Mesodermal cell (in vitro differentiated cells): ENCODE results near the gene PACSIN3.

Experiments used
- H3K27ac ChIP-seq: 2 replicates; pipeline ENCODE4 v1.7.0; 2013; ENCODE audit warnings: mild to moderate bottlenecking, low read depth, low read length, moderate library complexity; ENCODE audit not compliant: severe bottlenecking
- H3K36me3 ChIP-seq: 2 replicates; pipeline ENCODE4 v1.7.1; 2013; ENCODE audit warnings: mild to moderate bottlenecking, low read length, moderate library complexity; ENCODE audit not compliant: control insufficient read depth, insufficient read depth
- H3K4me1 ChIP-seq: one replicate; pipeline ENCODE4 v1.7.1; 2013; ENCODE audit warnings: mild to moderate bottlenecking, low read length; ENCODE audit not compliant: insufficient read depth, control insufficient read depth, poor library complexity, severe bottlenecking
- H3K4me3 ChIP-seq: 2 replicates; pipeline ENCODE4 v1.7.0; 2013; ENCODE audit warnings: low read length, control low read depth, mild to moderate bottlenecking; ENCODE audit not compliant: insufficient read depth, poor library complexity, severe bottlenecking; ENCODE audit errors: extremely low read depth
- H3K9me3 ChIP-seq: 2 replicates; pipeline ENCODE4 v1.7.1; 2013; ENCODE audit warnings: mild to moderate bottlenecking, low read length, moderate library complexity; ENCODE audit not compliant: control insufficient read depth
- WGBS, 2 experiments: methylation state at CpG; one replicate each; pipeline ENCODE4 v1.1.5; 2013; ENCODE audit warnings: missing lambda C conversion rate in 2 of 2; ENCODE audit not compliant: insufficient coverage in 2 of 2; 5-methylcytosine and 5-hydroxymethylcytosine counted together

PACSIN3 gene

GRCh38 chr11:47183031-47183856, 3.0 kb downstream of the PACSIN3 start:
- 95 to 97% methylated on average over 17 to 23 of the region's 25 CpGs for WGBS, 2 experiments
- no peak overlapping the region for H3K27ac ChIP-seq
- peaks cover 22% of the 10 kb centered on the region for H3K4me1 ChIP-seq

DNA sequence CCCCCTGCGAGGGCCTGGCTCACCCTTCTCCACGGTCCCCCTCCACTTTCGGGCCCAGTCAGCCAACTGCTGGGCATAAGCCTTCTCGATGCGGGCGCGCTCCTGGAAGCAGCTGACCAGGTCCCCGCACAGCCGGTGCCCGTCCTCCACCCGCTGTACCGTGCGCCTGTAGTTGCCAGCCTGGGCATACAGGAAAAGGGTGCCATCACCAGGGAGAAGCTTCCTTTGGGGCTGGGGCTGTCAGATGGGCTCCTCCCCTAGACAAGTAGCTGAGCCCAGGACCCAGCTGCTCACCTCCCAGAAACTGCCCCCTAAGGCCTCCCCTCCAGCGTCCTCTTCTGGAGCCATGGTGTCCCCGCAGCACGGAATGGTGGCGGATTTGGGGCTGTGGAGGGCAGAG, 3.9 kb downstream of the PACSIN3 start:
- H3K27ac ChIP-seq = no peak overlapping the region
- H3K4me3 ChIP-seq = no peak overlapping the region
- H3K36me3 ChIP-seq = peaks cover 35% of the 10 kb centered on the region
- peaks cover 23% of the 10 kb centered on the region for H3K4me1 ChIP-seq
- H3K9me3 ChIP-seq = no peaks in the 10 kb centered on the region
- 98 to 99% methylated on average over 13 to 14 of the region's 17 CpGs for WGBS, 2 experiments

More at GRCh38 chr11:47183031-47183856, 3.0 kb downstream of the PACSIN3 start:
- H3K4me3 ChIP-seq = no peak overlapping the region
- H3K36me3 ChIP-seq = peaks cover 35% of the 10 kb centered on the region
- H3K9me3 ChIP-seq = no peaks in the 10 kb centered on the region

GRCh38 chr11:47181271-47181670, 5.0 kb downstream of the PACSIN3 start:
- Histone ChIP-seq H3K9me3 (no peaks in the 10 kb centered on the region), H3K4me1 (peaks cover 23% of the 10 kb centered on the region)
- WGBS, 2 experiments = 91 to 97% methylated on average over 5 of the region's 6 CpGs

GRCh38 chr11:47180006-47180787, 6.0 kb downstream of the PACSIN3 start:
- peaks cover 39% of the 10 kb centered on the region for H3K36me3 ChIP-seq
- H3K27ac ChIP-seq = no peak overlapping the region
- H3K4me3 ChIP-seq = no peak overlapping the region
- peaks cover 26% of the 10 kb centered on the region for H3K4me1 ChIP-seq
- 96 to 98% methylated on average over 29 to 35 of the region's 35 CpGs for WGBS, 2 experiments
- no peaks in the 10 kb centered on the region for H3K9me3 ChIP-seq

More at GRCh38 chr11:47181271-47181670, 5.0 kb downstream of the PACSIN3 start:
- Histone ChIP-seq H3K4me3 (no peak overlapping the region), H3K36me3 (peaks cover 35% of the 10 kb centered on the region), H3K27ac (no peak overlapping the region)

- H3K9me3 ChIP-seq = no peaks in the 10 kb centered on the region
- WGBS, 2 experiments = 100% methylated on average over 1 of the region's 1 CpG; no CpG with 5 or more reads in 1 of the 2 experiments
- no peak overlapping the region for H3K4me3 ChIP-seq
- peaks cover 26% of the 10 kb centered on the region for H3K4me1 ChIP-seq
- no peak overlapping the region for H3K27ac ChIP-seq
- peaks cover 45% of the 10 kb centered on the region for H3K36me3 ChIP-seq
Observed at GRCh38 chr11:47179655-47179991, 6.6 kb downstream of the PACSIN3 start.

DNA sequence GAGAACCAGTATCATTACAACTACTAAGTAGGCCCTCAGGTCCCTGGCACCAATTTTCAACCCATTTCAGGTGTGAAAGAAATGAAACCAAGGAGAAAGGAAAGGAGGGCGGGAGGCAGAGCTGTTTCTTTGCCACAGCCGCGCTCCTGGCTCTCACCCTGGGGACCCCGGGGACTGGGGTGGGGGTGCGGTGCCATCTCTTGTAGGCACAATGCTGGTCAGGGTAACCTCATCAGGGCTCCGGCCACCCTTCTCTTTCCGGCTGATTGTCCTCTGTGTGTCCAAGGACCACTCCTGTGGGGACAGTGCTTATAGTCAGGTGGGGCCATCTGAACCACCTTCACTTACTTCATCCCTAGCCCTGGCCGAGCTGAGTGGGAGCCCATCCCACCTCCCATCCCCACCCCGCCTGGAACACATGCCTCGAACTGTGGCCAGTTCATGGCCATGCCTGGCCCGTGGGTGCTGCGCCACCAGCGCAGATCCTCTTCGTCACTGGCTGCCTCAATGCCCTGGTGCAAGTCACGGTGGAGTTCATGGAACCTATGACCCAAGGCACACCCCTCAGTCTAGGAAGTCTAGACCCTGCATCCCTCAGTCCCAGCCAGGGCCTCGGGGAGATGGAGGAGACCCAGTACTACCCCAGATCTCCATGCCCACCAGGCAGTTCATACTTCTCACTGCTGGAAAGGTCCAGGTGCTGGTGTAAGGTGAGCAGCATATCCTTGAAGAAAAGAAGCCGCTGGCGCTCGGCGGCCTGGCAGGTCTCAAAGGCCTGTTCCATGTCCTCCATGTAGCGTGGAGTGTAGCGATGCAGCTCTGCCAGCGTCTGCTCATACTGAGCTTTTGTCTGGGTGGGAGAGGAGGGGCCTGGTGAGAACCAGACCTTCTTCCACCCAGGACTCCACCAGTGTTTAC, 7.2 kb downstream of the PACSIN3 start:
- H3K36me3 ChIP-seq = peaks cover 50% of the 10 kb centered on the region
- no peaks in the 10 kb centered on the region for H3K9me3 ChIP-seq
- H3K4me3 ChIP-seq = no peak overlapping the region
- no peak overlapping the region for H3K27ac ChIP-seq
- WGBS, 2 experiments = 94 to 96% methylated on average over 17 to 21 of the region's 23 CpGs
- H3K4me1 ChIP-seq = peaks cover 21% of the 10 kb centered on the region

GRCh38 chr11:47178316-47178715, 7.9 kb downstream of the PACSIN3 start:
- Histone ChIP-seq H3K4me1 (peaks cover 21% of the 10 kb centered on the region), H3K4me3 (no peak overlapping the region), H3K9me3 (no peaks in the 10 kb centered on the region), H3K27ac (no peak overlapping the region), H3K36me3 (peaks cover 57% of the 10 kb centered on the region)
- 96 to 98% methylated on average over 7 to 10 of the region's 11 CpGs for WGBS, 2 experiments

GRCh38 chr11:47177846-47178245, 8.4 kb downstream of the PACSIN3 start:
- WGBS, 2 experiments = 83 to 90% methylated on average over 2 of the region's 6 CpGs
- Histone ChIP-seq H3K27ac (peak overlapping the region; percentile 93), H3K9me3 (no peaks in the 10 kb centered on the region), H3K36me3 (peaks cover 59% of the 10 kb centered on the region), H3K4me1 (peaks cover 21% of the 10 kb centered on the region), H3K4me3 (no peak overlapping the region)

DNA sequence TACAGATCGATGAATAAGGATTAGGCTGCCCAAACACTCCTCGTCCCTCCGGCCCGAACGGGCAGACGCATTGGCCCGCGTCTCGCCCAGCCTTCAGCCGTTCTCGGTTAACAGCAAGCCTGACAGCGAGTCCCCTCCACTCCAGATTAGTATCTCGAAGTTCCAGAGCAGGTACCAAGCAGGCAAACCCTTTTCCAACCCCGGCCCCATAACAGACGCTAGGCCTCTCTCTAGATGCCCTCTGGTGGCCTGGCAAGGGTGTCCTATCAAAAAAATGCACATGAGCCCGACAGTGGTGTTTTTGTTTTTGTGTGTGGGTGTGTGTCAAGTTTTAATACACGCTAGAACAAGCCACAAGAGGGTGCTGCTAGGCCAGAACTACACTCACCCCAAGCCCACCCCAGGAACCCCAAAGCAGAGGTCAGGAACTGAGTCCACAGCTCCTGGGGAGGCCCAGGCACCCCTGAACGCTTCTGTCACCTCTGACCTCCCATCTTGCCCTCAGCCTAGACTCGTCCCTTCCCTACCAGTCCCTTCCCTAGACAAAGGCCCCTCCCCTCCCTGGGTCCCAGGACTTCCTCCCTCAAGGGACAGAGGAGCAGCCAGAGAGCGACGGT, 8.9 kb downstream of the PACSIN3 start:
- Histone ChIP-seq H3K4me3 (peak overlapping the region; percentile 99), H3K4me1 (peaks cover 21% of the 10 kb centered on the region), H3K27ac (peak overlapping the region; percentile 93), H3K36me3 (peaks cover 61% of the 10 kb centered on the region), H3K9me3 (no peaks in the 10 kb centered on the region)
- WGBS, 2 experiments = 12 to 14% methylated on average over 13 to 17 of the region's 21 CpGs
